ENCODE measurements around the gene SLC10A7. TPM values are rescaled to one million over a fixed set of nuclear protein-coding genes. Genes with fewer than 3 reads are reported as not detected.

The SLC10A7 gene
- total and polyA plus RNA-seq, 2 experiments from 2014 or later = 1.9 to 2.9 TPM

DNA sequence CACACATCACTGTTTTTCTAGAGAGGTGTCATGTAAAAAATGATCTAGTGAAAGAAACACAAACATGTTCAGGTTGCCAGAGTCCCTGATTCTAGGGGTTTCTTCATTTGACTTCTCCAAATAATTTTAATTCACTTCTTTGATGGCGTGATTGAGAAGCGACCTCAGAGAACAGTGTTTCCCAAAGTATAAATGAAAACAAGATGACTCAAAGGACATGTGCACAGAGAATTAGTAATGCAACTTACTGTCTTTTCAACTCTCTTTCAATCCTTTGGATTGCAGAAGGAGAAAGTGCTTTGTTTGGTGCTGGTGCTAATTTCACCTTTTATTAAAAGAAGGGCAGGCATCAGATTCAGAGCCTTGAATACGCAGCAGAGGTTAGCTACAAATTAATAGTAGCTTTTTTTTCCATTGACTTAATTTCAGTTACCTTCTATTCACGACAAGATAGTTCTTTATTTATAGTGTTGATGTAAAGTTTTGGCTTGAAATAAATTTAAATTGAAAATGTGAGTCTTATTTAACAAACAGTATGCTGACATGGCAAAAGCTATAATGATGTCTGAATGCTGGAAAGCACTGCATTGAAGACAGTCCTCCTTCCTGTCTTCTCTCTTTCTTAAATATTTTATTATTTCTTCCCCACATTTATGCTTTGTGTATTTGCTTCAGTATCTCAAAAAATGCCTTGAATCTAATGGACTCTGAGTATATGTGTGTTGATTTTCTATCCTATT, 85.1 kb downstream of the SLC10A7 start:
- TF ChIP-seq, protein P1, sequence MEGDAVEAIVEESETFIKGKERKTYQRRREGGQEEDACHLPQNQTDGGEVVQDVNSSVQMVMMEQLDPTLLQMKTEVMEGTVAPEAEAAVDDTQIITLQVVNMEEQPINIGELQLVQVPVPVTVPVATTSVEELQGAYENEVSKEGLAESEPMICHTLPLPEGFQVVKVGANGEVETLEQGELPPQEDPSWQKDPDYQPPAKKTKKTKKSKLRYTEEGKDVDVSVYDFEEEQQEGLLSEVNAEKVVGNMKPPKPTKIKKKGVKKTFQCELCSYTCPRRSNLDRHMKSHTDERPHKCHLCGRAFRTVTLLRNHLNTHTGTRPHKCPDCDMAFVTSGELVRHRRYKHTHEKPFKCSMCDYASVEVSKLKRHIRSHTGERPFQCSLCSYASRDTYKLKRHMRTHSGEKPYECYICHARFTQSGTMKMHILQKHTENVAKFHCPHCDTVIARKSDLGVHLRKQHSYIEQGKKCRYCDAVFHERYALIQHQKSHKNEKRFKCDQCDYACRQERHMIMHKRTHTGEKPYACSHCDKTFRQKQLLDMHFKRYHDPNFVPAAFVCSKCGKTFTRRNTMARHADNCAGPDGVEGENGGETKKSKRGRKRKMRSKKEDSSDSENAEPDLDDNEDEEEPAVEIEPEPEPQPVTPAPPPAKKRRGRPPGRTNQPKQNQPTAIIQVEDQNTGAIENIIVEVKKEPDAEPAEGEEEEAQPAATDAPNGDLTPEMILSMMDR (IDR thresholded peaks at IDR 0.05; ENCODE audit: low read depth, low read length) = no peak
- no peak for DNase-seq (ENCODE audit: low read depth in 1 of 2, low spot score in 1 of 2)
- H3K36me3 ChIP-seq = no peaks in the 10 kb centered on the region
- H3K4me1 ChIP-seq (ENCODE audit: low read depth) = peaks cover 6% of the 10 kb centered on the region
- H3K9me3 ChIP-seq (ENCODE audit: low read depth) = no peaks in the 10 kb centered on the region
- no peaks in the 10 kb centered on the region for H3K27me3 ChIP-seq
- no peak overlapping the region for H3K27ac ChIP-seq
- no peak overlapping the region for H3K4me3 ChIP-seq

DNA sequence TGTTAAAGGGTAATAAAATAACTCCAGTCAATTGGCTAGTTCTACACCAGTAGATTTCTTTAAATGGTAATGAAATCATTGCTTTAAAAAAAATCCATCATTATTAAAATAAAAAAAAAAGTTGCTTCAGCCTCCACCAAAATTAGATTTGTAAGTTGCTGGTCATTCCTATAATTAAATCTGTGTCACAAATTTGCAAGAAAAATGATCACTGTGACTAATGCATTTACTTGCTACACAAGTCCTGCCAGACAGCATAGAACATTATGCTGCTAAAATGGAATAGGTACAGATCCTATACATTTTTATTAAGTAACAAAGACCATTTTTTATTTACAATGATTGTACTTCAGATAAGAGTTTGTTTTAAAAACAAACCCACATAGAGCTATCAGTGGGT, 85.8 kb downstream of the SLC10A7 start:
- Histone ChIP-seq H3K4me1 (ENCODE audit: low read depth) (peaks cover 6% of the 10 kb centered on the region), H3K36me3 (no peaks in the 10 kb centered on the region), H3K27ac (no peak overlapping the region), H3K4me3 (no peak overlapping the region), H3K9me3 (ENCODE audit: low read depth) (no peaks in the 10 kb centered on the region), H3K27me3 (no peaks in the 10 kb centered on the region)
- DNase-seq (ENCODE audit: low read depth in 1 of 2, low spot score in 1 of 2) = no peak
- TF ChIP-seq, protein P1 (IDR thresholded peaks at IDR 0.05; ENCODE audit: low read depth, low read length) = no peak

DNA sequence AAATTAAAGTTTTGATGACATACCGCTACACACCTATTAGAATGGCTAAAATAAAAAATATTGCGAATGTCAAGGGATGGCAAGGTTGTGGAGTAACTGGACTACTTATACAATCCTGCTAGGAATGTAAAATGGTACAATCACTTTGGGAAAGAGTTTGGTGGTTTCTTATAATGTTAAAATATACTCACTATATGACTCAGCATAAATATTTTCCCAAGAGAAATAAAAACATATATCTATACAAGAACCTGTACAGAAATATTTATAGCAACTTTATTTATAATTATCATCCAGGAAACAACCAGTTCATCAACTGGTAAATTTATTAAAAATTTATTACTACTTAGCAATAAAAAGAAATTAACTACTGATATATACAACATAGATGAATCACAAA, 89.7 kb downstream of the SLC10A7 start:
- DNase-seq (ENCODE audit: low read depth in 1 of 2, low spot score in 1 of 2) = no peak
- H3K36me3 ChIP-seq = no peaks in the 10 kb centered on the region
- no peaks in the 10 kb centered on the region for H3K9me3 ChIP-seq (ENCODE audit: low read depth)
- H3K27me3 ChIP-seq = no peaks in the 10 kb centered on the region
- H3K4me3 ChIP-seq = no peak overlapping the region
- H3K4me1 ChIP-seq (ENCODE audit: low read depth) = no peaks in the 10 kb centered on the region
- H3K27ac ChIP-seq = no peak overlapping the region
- TF ChIP-seq, protein P1 (IDR thresholded peaks at IDR 0.05; ENCODE audit: low read depth, low read length) = no peak

DNA sequence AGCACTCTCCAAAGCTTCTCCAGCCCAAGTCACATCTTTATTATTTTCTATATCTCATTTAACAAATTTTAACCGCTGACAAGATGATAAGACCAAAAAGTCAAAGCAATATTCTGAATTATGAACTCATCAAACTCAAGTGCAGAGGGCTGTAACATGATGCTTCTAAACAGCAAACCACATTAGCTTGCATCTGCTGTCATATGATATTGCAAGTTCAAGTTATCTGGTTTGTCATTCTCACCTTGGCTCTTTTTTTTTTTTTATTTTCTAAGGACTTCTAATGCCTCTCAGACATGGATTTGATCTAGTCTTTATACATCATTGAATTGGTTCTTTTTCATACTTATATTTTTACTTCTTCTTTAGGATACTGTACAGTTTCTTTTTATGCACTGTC, 93.4 kb downstream of the SLC10A7 start:
- H3K9me3 ChIP-seq (ENCODE audit: low read depth) = no peaks in the 10 kb centered on the region
- no peak overlapping the region for H3K27ac ChIP-seq
- DNase-seq (ENCODE audit: low read depth in 1 of 2, low spot score in 1 of 2) = no peak
- H3K36me3 ChIP-seq = no peaks in the 10 kb centered on the region
- H3K4me1 ChIP-seq (ENCODE audit: low read depth) = no peaks in the 10 kb centered on the region
- TF ChIP-seq, protein P1 (IDR thresholded peaks at IDR 0.05; ENCODE audit: low read depth, low read length) = no peak
- no peak overlapping the region for H3K4me3 ChIP-seq
- no peaks in the 10 kb centered on the region for H3K27me3 ChIP-seq

DNA sequence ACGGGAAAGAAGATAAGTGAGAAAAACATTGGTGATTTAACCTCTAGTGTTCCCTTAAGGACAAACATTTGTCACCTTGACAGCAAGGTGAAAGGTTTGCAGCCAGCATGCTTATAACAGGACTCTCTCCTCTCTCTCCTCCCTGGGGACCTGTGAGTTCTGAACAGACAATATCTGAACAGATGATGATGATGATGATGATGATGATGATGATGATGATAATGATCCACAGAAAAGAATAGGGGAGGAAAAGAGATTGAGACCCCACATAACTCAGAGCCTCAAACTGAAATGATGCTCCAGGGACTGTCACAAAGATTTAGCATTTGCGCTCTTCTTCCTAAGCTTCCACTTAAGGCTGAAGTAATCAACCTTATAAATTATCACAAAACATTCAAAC, 103.9 kb downstream of the SLC10A7 start:
- Histone ChIP-seq H3K36me3 (no peaks in the 10 kb centered on the region), H3K9me3 (ENCODE audit: low read depth) (no peaks in the 10 kb centered on the region), H3K4me3 (no peak overlapping the region), H3K27ac (no peak overlapping the region), H3K27me3 (no peaks in the 10 kb centered on the region), H3K4me1 (ENCODE audit: low read depth) (no peaks in the 10 kb centered on the region)
- DNase-seq (ENCODE audit: low read depth in 1 of 2, low spot score in 1 of 2) = no peak
- TF ChIP-seq, protein P1 (IDR thresholded peaks at IDR 0.05; ENCODE audit: low read depth, low read length) = no peak

Measured in cardiac muscle cell (in vitro differentiated cells and primary cell).